ENCODE data around the gene PLIN5. TPM values are rescaled to one million over a fixed set of nuclear protein-coding genes. Genes with fewer than 3 reads are reported as not detected.
A peak's percentile ranks its signal among the peaks of the same experiment; 100 is the strongest.

PLIN5 gene
- total and polyA plus RNA-seq, 2 of the 8 experiments (the other 6 are each of a cell fraction or from before 2014, with no cell fraction given): 2.0 to 2.5 TPM

GRCh38 chr19:4473011-4473762 is 61.8 kb downstream of the PLIN5 start:
- no peak overlapping the region; the same call in 1 of the 2 replicates for H3K27ac ChIP-seq (ENCODE audit: low read depth, low read length)
- no peak overlapping the region for H4K91ac ChIP-seq (replicated peaks; ENCODE audit: insufficient read length, low read length)
- no peak for FAIRE-seq
- peaks cover 14% of the 10 kb centered on the region; the same call in 1 of the 2 replicates for H3K79me1 ChIP-seq (ENCODE audit: low read depth, low read length)
- H3K9ac ChIP-seq (replicated peaks in 1 of 4; ENCODE audit: extremely low read depth in 1 of 4, low read depth in 3 of 4, low read length in 3 of 4): peak overlapping the region; percentile 34 to 85 (median 58); a peak in 6 of 7 replicates
- CTCF ChIA-PET (ENCODE audit: partially characterized antibody): interaction anchor here (2.1 kb wide), 1 partner anchor 19 kb away, joined by 5 read pairs; no protein-coding TSS in a partner anchor
- DNase-seq (ENCODE audit: low read depth in 1 of 2, low spot score in 2 of 2): no peak
- H2BK15ac ChIP-seq (ENCODE audit: low read length): no peak overlapping the region
- H4K5ac ChIP-seq (ENCODE audit: insufficient read length, low read depth, low read length): peak overlapping the region; percentile 10
- no peak overlapping the region for H3K56ac ChIP-seq (replicated peaks; ENCODE audit: insufficient read length, low read depth, low read length)
- H3K27me3 ChIP-seq (replicated peaks in 1 of 4; ENCODE audit: control insufficient read depth in 3 of 4, extremely low read depth in 1 of 4, insufficient read depth in 3 of 4, low read length in 3 of 4): no peaks in the 10 kb centered on the region; a peak in 1 of 7 replicates
- peaks cover 14 to 35% of the 10 kb centered on the region in 2 experiments; a peak in 3 of 4 replicates for H3K79me2 ChIP-seq (ENCODE audit: control insufficient read depth in 1 of 2, insufficient read depth in 2 of 2, low read length in 2 of 2)
- H3K4me1 ChIP-seq (replicated peaks in 1 of 4; ENCODE audit: control insufficient read depth in 3 of 4, insufficient read depth in 4 of 4, low read length in 3 of 4): peaks cover 0 to 16% (median 11%) of the 10 kb centered on the region in 4 experiments; a peak in 5 of 7 replicates
- H3K36me3 ChIP-seq (ENCODE audit: control insufficient read depth in 2 of 4, insufficient read depth in 4 of 4, low read length in 3 of 4): peaks cover 6 to 21% (median 14%) of the 10 kb centered on the region in 4 experiments; a peak in 7 of 8 replicates
- no peak overlapping the region for H3K4ac ChIP-seq (replicated peaks; ENCODE audit: insufficient read length, low read depth, low read length)
- no peak overlapping the region for H3K14ac ChIP-seq (ENCODE audit: insufficient read length)
- no peak for TF ChIP-seq RAD21 (IDR thresholded peaks at IDR 0.05 in 1 of 2, conservative IDR thresholded peaks at IDR 0.05 in 1 of 2; ENCODE audit: low read depth in 2 of 2, low read length in 2 of 2)
- no peak overlapping the region for H2BK5ac ChIP-seq (ENCODE audit: low read depth, low read length)
- H2BK120ac ChIP-seq (replicated peaks; ENCODE audit: low read depth, low read length): no peak overlapping the region
- H3K18ac ChIP-seq (ENCODE audit: extremely low read depth, low read length): no peak overlapping the region
- peaks cover 22% of the 10 kb centered on the region for H3K23me2 ChIP-seq (ENCODE audit: low read depth, low read length)
- WGBS, 2 experiments (ENCODE audit: extremely low coverage in 1 of 2, insufficient coverage in 1 of 2, insufficient read length in 1 of 2, insufficient replicate concordance in 2 of 2, low coverage in 1 of 2, low lambda C conversion rate in 2 of 2, missing lambda C conversion rate in 1 of 2): 36% methylated on average over 20 of the region's 25 CpGs; no CpG with 5 or more reads in 1 of the 2 experiments
- H3K4me3 ChIP-seq (ENCODE audit: extremely low read depth in 1 of 4, insufficient read depth in 2 of 4, low read depth in 3 of 4, low read length in 4 of 4): peak overlapping the region; percentile 69 to 99 (median 74)
- no peaks in the 10 kb centered on the region for H3K9me3 ChIP-seq (ENCODE audit: insufficient read depth in 2 of 2, low read depth in 1 of 2, low read length in 1 of 2)
- H4K20me1 ChIP-seq (replicated peaks in 1 of 2; ENCODE audit: control insufficient read depth in 1 of 2, insufficient read depth in 2 of 2, low read length in 2 of 2): peaks cover 0 to 14% of the 10 kb centered on the region in 2 experiments
- no peak overlapping the region for H2AFZ ChIP-seq (ENCODE audit: low read length)
- POLR2A ChIA-PET (ENCODE audit: partially characterized antibody): interaction anchor here (0.6 to 2.9 kb wide), 11 partner anchors 8 to 296 kb away, joined by 3 to 10 read pairs (median 4); partner anchors contain the start of genes PLIN4 and UBXN6
- H2BK12ac ChIP-seq (ENCODE audit: low read depth, low read length): no peak overlapping the region
- H3K4me2 ChIP-seq (ENCODE audit: insufficient read depth in 1 of 2, low read depth in 2 of 2, low read length in 2 of 2): peak overlapping the region; percentile 81 to 95
- no peak overlapping the region; the same call in 1 of the 2 replicates for H2AK5ac ChIP-seq (ENCODE audit: low read depth, low read length)
- no peak overlapping the region for H2BK20ac ChIP-seq (ENCODE audit: low read length)
- H3K23ac ChIP-seq (ENCODE audit: insufficient read length): no peak overlapping the region
- H4K8ac ChIP-seq (ENCODE audit: extremely low read depth, insufficient read depth, low read length): no peak overlapping the region; the same call in 1 of the 2 replicates
